K562 (cell line): ENCODE data around the gene RELA. TPM values are rescaled to one million over a fixed set of nuclear protein-coding genes. Genes with fewer than 3 reads are reported as not detected.

Experiments
- ATF7 ChIP-seq: fragments of 450-650 bp; IDR thresholded peaks from 2 replicates; pipeline ENCODE4 v1.7.1; 2014; ENCODE audit warnings: mild to moderate bottlenecking, moderate library complexity
- BRF2 ChIP-seq: IDR thresholded peaks from 3 replicates; pipeline ENCODE4 v1.6.1; 2011; ENCODE audit warnings: borderline replicate concordance, mild to moderate bottlenecking; ENCODE audit not compliant: insufficient read length, insufficient read depth
- EGR1 ChIP-seq: fragments of 450-650 bp; conservative IDR thresholded peaks from 2 replicates; pipeline ENCODE4 v1.6.1; 2017; ENCODE audit warnings: mild to moderate bottlenecking
- ETS2 ChIP-seq: IDR thresholded peaks from 2 replicates; pipeline ENCODE4 v1.6.1; 2016; ENCODE audit warnings: borderline replicate concordance, missing genetic modification characterization, mild to moderate bottlenecking, moderate library complexity, missing compliant biosample characterization; ENCODE audit not compliant: poor library complexity, severe bottlenecking
- GTF2E2 ChIP-seq: fragments of 200-800 bp; sonication (Bioruptor generic); IDR thresholded peaks from 2 replicates; pipeline ENCODE4 v1.6.1; 2016; ENCODE audit warnings: missing genetic modification characterization, missing compliant biosample characterization
- HLTF ChIP-seq: fragments of 450-650 bp; IDR thresholded peaks from 2 replicates; pipeline ENCODE4 v1.6.1; 2016
- LCOR ChIP-seq: sonication (generic); formaldehyde crosslinking; IDR thresholded peaks from 2 replicates; pipeline ENCODE4 v1.8.0; 2022; ENCODE audit warnings: mild to moderate bottlenecking, missing genetic modification reagents
- MLLT1 ChIP-seq, 2 experiments: fragments of 450-650 bp; IDR thresholded peaks; 2 replicates each; pipeline ENCODE4 v1.6.1; 2016
- NCOA4 ChIP-seq: fragments of 450-650 bp; IDR thresholded peaks from 2 replicates; pipeline ENCODE4 v1.6.1; 2018; ENCODE audit warnings: mild to moderate bottlenecking; ENCODE audit not compliant: partially characterized antibody
- NR3C1 ChIP-seq: sonication (generic); formaldehyde crosslinking; IDR thresholded peaks from 2 replicates; pipeline ENCODE4 v1.8.1; 2022; ENCODE audit warnings: missing genetic modification reagents
- PPARD ChIP-seq: fragments of 250-450 bp; sonication (Bioruptor Pico); IDR thresholded peaks from 2 replicates; pipeline ENCODE4 v1.8.0; 2022; ENCODE audit warnings: inconsistent platforms, mild to moderate bottlenecking, moderate library complexity
- RBBP5 ChIP-seq: fragments of 200-600 bp; sonication (generic); IDR thresholded peaks from 2 replicates; pipeline ENCODE4 v1.6.1; 2012; ENCODE audit warnings: borderline replicate concordance, mild to moderate bottlenecking, low read length, control low read depth, inconsistent platforms; ENCODE audit not compliant: insufficient read depth, poor library complexity, severe bottlenecking
- TEAD1 ChIP-seq, 2 experiments: fragments of 450-650 bp in 1 of 2; sonication (generic) in 1 of 2; formaldehyde crosslinking; IDR thresholded peaks; 2 replicates each; pipeline versions ENCODE4 v1.4.0 to v1.8.0; 2020 to 2022; ENCODE audit warnings: mild to moderate bottlenecking in 2 of 2, missing genetic modification reagents in 1 of 2
- ZBTB8A ChIP-seq: fragments of 450-650 bp; IDR thresholded peaks from 2 replicates; pipeline ENCODE4 v1.6.1; 2018; ENCODE audit warnings: mild to moderate bottlenecking, moderate library complexity; ENCODE audit not compliant: partially characterized antibody
- ZKSCAN8 ChIP-seq: fragments of 200-800 bp; sonication (Bioruptor generic); IDR thresholded peaks from 2 replicates; pipeline ENCODE4 v1.6.1; 2016; ENCODE audit warnings: missing genetic modification characterization, missing compliant biosample characterization
- ZNF57 ChIP-seq: fragments of 450-650 bp; formaldehyde crosslinking; IDR thresholded peaks from 2 replicates; pipeline ENCODE4 v1.4.0; 2020; ENCODE audit warnings: mild to moderate bottlenecking, moderate library complexity
- ZNF583 ChIP-seq: fragments of 250-450 bp; sonication (Bioruptor Pico); IDR thresholded peaks from 2 replicates; pipeline ENCODE4 v1.4.0; 2020
- polyA plus RNA-seq, 8 experiments: library from polyadenylated mRNA; depleted of rRNA in 4 of 8; stranded (reverse) in 5 of 8; unstranded in 3 of 8; fragments of >200 nt; fragmentation: Nextera tagmentation in 2 of 8; fragmentation: Illumina TruSeq in 1 of 8; extraction: Ambion mirVana in 2 of 8; extraction: Trizol in 1 of 8; gene quantifications; 2 replicates each; pipeline versions ENCODE4 v1.2.1 to v1.2.3, GENCODE V29; 2011 to 2014; ENCODE audit warnings: inconsistent platforms in 1 of 8, missing spikeins in 1 of 8
- total RNA-seq, 7 experiments: library from RNA; depleted of rRNA in 6 of 7; stranded (reverse); fragments of >200 nt in 6 of 7; fragmentation: Illumina TruSeq in 2 of 7; extraction: Trizol in 2 of 7; gene quantifications; 2 replicates each; pipeline versions ENCODE4 v1.2.1 to v1.2.3, GENCODE V29; 2011 to 2021; ENCODE audit warnings: low replicate concordance in 1 of 7
- TF ChIP-seq, protein P1 (sequence below): fragments of 250-450 bp; sonication (Bioruptor Pico); IDR thresholded peaks from 2 replicates; pipeline ENCODE4 v1.5.0; 2020; ENCODE audit warnings: mild to moderate bottlenecking, borderline replicate concordance
- TF ChIP-seq, protein P2 (sequence below): sonication (generic); formaldehyde crosslinking; IDR thresholded peaks from 2 replicates; pipeline ENCODE4 v1.8.0; 2022; ENCODE audit warnings: mild to moderate bottlenecking, missing genetic modification reagents, borderline replicate concordance

Gene RELA
- total and polyA plus RNA-seq, 9 of the 15 experiments (the other 6 are each of a cell fraction or from before 2014, with no cell fraction given) = 6.0 to 67.4 (median 20.6) TPM

GRCh38 chr11:65613091-65613928 is 49.4 kb downstream of the RELA start (continued):
- no peak for TF ChIP-seq MLLT1 (IDR thresholded peaks at IDR 0.05)
- no peak for TF ChIP-seq ZNF583 (CRISPR knock-in tag)
- no peak for TF ChIP-seq LCOR (CRISPR knock-in tag)
- no peak for TF ChIP-seq ZKSCAN8
- TF ChIP-seq HLTF = no peak
- TF ChIP-seq NR3C1 (CRISPR knock-in tag) = no peak
- TF ChIP-seq ATF7 = no peak
- TF ChIP-seq ZNF57 (CRISPR knock-in tag) = no peak
- TF ChIP-seq NCOA4 = no peak
- no peak for TF ChIP-seq BRF2
- TF ChIP-seq EGR1 = peak; percentile 65
- TF ChIP-seq, protein P1, sequence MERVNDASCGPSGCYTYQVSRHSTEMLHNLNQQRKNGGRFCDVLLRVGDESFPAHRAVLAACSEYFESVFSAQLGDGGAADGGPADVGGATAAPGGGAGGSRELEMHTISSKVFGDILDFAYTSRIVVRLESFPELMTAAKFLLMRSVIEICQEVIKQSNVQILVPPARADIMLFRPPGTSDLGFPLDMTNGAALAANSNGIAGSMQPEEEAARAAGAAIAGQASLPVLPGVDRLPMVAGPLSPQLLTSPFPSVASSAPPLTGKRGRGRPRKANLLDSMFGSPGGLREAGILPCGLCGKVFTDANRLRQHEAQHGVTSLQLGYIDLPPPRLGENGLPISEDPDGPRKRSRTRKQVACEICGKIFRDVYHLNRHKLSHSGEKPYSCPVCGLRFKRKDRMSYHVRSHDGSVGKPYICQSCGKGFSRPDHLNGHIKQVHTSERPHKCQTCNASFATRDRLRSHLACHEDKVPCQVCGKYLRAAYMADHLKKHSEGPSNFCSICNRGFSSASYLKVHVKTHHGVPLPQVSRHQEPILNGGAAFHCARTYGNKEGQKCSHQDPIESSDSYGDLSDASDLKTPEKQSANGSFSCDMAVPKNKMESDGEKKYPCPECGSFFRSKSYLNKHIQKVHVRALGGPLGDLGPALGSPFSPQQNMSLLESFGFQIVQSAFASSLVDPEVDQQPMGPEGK (CRISPR knock-in tag) = no peak
- no peak for TF ChIP-seq GTF2E2
- TF ChIP-seq ZBTB8A = no peak
- no peak for TF ChIP-seq RBBP5
- TF ChIP-seq TEAD1 (CRISPR knock-in tag; IDR thresholded peaks at IDR 0.05) = 0 out of 4 replicates have a peak, but pooled peaks of 1 of the 2 experiments have one; percentile 8
- no peak for TF ChIP-seq PPARD
- TF ChIP-seq, protein P2, sequence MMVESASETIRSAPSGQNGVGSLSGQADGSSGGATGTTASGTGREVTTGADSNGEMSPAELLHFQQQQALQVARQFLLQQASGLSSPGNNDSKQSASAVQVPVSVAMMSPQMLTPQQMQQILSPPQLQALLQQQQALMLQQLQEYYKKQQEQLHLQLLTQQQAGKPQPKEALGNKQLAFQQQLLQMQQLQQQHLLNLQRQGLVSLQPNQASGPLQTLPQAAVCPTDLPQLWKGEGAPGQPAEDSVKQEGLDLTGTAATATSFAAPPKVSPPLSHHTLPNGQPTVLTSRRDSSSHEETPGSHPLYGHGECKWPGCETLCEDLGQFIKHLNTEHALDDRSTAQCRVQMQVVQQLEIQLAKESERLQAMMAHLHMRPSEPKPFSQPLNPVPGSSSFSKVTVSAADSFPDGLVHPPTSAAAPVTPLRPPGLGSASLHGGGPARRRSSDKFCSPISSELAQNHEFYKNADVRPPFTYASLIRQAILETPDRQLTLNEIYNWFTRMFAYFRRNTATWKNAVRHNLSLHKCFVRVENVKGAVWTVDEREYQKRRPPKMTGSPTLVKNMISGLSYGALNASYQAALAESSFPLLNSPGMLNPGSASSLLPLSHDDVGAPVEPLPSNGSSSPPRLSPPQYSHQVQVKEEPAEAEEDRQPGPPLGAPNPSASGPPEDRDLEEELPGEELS (CRISPR knock-in tag) = no peak
- no peak for TF ChIP-seq ETS2
